IMR-90 (cell line): ENCODE data around the gene TTC9.

Source experiments
- MXI1 ChIP-seq: IDR thresholded peaks from 2 replicates; pipeline ENCODE4 v1.6.1; 2012; ENCODE audit warnings: low read depth, mild to moderate bottlenecking, low read length, moderate library complexity, borderline replicate concordance
- RFX5 ChIP-seq: IDR thresholded peaks from 2 replicates; pipeline ENCODE4 v1.8.0; 2012; ENCODE audit warnings: low read depth, mild to moderate bottlenecking, low read length, moderate library complexity
- TF ChIP-seq, protein P1 (sequence below): conservative IDR thresholded peaks from 2 replicates; pipeline ENCODE4 v1.5.1; 2012; ENCODE audit warnings: mild to moderate bottlenecking, low read depth, low read length, improper control_type of control experiment
- TF ChIP-seq, protein P2 (sequence below): fragments of 150-350 bp; IDR thresholded peaks from 2 replicates; pipeline ENCODE4 v1.6.1; 2017; ENCODE audit warnings: mild to moderate bottlenecking, antibody characterized with exemption, low read length, low read depth

DNA sequence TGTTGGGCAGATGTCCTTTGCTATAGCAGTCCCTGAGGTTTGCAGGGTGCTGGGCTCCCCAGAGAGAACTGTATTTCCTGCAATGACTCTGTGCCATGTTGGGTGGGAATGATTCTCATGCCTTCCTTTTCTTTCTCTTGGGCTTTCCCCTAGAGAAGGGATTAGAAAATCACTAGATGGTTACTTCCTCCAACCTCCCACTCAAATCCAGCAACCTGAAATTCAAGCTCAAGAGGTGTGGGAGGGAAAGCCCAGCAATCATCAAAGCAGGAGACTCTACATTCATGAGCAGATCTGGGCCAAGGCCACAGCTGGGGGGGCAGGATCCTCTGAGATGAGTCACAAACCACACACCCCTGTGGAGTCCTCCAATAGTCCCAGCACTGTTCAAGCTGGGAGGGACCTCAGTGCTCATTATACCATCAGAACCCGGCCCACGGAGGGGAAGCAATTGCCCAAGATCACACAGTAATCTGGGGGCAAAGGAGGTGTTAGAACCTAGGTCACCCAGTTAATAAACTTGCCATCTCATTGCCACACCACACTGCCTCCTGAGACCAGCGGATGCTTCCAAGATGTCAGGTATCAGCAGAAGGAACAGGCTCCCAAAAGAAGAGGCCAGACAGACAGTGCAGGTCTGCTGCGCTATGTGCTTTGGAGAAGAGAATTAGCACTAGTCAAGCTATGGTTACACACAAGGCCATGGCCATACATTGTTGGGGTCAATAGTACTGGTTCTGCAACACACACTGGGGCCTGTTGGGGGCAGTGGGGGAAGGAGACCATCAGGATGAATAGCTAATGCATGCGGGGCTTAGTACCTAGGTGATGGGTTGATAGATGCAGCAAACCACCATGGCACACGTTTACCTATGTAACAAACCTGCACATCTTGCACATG, 65.7 kb downstream of the TTC9 start:
- no peak for TF ChIP-seq MXI1
- TF ChIP-seq, protein P1, sequence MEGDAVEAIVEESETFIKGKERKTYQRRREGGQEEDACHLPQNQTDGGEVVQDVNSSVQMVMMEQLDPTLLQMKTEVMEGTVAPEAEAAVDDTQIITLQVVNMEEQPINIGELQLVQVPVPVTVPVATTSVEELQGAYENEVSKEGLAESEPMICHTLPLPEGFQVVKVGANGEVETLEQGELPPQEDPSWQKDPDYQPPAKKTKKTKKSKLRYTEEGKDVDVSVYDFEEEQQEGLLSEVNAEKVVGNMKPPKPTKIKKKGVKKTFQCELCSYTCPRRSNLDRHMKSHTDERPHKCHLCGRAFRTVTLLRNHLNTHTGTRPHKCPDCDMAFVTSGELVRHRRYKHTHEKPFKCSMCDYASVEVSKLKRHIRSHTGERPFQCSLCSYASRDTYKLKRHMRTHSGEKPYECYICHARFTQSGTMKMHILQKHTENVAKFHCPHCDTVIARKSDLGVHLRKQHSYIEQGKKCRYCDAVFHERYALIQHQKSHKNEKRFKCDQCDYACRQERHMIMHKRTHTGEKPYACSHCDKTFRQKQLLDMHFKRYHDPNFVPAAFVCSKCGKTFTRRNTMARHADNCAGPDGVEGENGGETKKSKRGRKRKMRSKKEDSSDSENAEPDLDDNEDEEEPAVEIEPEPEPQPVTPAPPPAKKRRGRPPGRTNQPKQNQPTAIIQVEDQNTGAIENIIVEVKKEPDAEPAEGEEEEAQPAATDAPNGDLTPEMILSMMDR = no peak
- TF ChIP-seq, protein P2, sequence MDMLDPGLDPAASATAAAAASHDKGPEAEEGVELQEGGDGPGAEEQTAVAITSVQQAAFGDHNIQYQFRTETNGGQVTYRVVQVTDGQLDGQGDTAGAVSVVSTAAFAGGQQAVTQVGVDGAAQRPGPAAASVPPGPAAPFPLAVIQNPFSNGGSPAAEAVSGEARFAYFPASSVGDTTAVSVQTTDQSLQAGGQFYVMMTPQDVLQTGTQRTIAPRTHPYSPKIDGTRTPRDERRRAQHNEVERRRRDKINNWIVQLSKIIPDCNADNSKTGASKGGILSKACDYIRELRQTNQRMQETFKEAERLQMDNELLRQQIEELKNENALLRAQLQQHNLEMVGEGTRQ = no peak
- no peak for TF ChIP-seq RFX5
